HG02610 (cell line): ENCODE data around the gene AKT1S1.
"Not testable (repeated sequence)": the region's sequence is repeated elsewhere in the genome, so short reads cannot be mapped to it uniquely, and the experiment has no call there.

Source experiments
- ATAC-seq: cut with Tn5 transposase; IDR thresholded peaks from one replicate; pipeline ENCODE4 v1.9.1; 2021; ENCODE audit warnings: mild to moderate bottlenecking, moderate library complexity; ENCODE audit not compliant: unreplicated experiment

Gene AKT1S1

GRCh38 chr19:49877020-49877878 lies at the start of gene AKT1S1, which contains the start of gene TBC1D17:
Gene AKT1S1 (minus strand): TSS chr19:49877355. CDS start chr19:49873295, 4,060 bp downstream.
Gene TBC1D17 (plus strand): TSS chr19:49877702. CDS start chr19:49877724, 22 bp downstream.
- ATAC-seq: peak; percentile 48

GRCh38 chr19:49926515-49926914 lies 49.4 kb upstream of the AKT1S1 start:
- ATAC-seq: no peak

DNA sequence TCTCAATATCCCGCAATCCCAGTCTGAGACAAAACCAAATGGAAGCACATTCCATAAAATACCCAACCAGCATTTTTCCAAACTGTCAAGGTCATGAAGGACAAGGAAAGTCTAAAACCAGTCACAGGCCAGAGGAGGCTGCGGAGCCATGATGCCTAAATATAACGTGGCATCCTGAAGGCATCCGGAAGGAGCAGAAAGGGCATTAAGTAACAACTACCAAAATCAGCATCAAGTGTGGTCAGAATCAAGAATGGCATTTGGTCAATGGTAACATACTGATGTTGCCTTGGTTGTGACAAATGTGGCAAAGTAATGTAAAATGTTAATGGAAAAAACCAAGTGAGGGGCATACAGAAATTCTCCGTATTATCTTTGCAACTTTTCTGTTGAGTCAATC lies 48.3 kb upstream of the AKT1S1 start:
- ATAC-seq: no peak

DNA sequence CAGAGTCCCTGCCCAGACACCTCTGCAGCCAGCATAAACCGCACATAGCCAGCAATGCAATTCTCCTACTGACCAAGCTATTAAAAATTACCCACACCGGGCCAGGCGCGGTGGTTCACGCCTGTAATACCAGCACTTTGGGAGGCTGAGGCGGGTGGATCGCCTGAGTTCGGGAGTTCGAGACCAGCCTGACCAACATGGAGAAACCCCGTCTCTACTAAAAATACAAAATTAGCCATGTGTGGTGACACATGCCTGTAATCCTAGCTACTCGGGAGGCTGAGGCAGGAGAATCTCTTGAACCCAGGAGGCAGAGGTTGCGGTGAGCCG lies 47.7 kb upstream of the AKT1S1 start:
- not testable (repeated sequence) for ATAC-seq

GRCh38 chr19:49924004-49924880 lies 47.1 kb upstream of the AKT1S1 start:
- ATAC-seq: no peak

DNA sequence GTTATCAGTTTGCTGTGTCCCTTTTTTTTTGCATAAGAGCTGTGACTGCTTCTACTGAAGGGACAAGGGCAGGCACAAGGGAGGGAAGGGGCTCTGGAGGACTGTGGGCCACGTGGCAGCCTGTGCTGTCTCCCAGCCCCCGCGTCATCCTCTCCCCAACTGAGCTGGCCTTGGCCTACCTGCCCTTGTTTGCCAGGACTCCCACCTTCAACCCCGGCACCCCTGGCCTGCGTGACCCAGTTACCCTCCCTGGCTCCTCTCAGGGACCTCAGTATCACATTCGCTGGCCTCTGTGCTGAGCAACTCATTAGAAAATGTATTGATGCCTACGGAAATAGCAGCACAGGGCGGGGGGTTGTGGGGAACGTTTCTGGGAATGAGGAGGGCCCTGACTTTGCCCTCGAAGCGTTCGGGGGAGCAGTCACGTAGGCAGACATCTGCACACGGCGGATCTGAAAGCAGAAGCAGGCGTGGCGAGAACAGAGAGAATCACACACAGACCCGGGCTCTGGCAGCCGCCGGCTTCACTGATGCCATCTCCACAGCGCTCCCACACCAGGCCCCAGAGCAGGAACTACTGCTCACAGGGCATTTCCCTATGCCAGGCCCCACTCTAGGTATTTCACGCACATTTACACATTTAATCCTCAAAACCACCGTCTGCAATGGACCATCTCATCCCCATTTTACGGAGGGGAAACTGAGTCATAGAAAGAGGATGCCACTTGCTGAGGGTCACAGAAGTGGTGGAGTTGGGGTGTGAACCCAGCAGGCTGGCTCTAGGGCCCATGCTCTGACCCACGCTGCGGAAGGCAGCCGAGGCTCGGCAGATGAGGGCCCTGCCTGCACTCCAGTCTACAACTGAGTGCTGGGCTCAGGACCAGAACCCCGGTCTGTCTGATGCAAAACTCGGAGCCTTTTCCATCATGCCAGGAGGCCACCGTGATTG lies 46.2 kb upstream of the AKT1S1 start:
- ATAC-seq: no peak

- no peak for ATAC-seq
Observed at GRCh38 chr19:49921871-49922795, 45.0 kb upstream of the AKT1S1 start.

- no peak for ATAC-seq
Observed at GRCh38 chr19:49920624-49921363, 43.6 kb upstream of the AKT1S1 start.

DNA sequence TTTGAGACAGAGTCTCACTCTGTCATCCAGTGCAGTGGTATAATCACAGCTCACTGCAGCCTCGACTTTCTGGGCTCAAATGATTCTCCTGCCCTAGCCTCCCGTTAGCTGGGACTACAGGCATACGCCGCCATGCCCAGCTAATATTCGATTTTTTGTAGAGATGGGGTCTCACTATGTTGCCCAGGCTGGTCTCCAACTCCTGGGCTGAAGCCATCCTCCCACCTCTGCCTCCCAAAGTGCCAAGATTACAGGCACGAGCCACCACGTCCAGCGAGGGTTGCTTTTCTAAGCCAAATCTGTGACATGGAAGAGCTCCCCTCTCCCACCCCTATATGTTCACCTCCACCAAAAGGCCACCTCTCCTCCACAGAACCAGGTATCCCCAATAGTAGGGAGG lies 40.9 kb upstream of the AKT1S1 start:
- no peak for ATAC-seq

GRCh38 chr19:49916839-49917733 lies 39.9 kb upstream of the AKT1S1 start:
- ATAC-seq: no peak

DNA sequence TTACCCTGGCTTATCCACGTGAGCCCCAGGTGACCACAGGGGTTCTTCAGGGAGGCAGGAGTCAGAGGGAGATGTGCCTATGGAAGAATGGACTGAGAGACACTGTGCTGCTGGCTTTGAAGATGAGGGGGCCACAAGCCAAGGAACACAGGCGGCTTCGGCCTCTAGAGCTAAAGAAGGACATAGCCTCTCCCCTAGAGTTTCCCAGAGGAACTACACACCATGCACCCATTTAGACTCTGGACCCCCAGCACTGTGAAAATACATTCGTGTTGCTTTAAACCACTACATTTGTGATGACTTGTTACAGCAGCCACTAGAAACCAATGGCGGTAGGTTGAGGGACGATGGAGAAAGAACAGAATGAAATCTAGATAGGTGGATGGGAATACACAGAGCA lies 38.1 kb upstream of the AKT1S1 start:
- no peak for ATAC-seq

- ATAC-seq: no peak
Observed at GRCh38 chr19:49913720-49914119, 36.6 kb upstream of the AKT1S1 start.

GRCh38 chr19:49912965-49913685 lies 36.0 kb upstream of the AKT1S1 start:
- ATAC-seq: no peak

- ATAC-seq: peak; percentile 40
Observed at GRCh38 chr19:49911381-49912145, 34.4 kb upstream of the AKT1S1 start.

DNA sequence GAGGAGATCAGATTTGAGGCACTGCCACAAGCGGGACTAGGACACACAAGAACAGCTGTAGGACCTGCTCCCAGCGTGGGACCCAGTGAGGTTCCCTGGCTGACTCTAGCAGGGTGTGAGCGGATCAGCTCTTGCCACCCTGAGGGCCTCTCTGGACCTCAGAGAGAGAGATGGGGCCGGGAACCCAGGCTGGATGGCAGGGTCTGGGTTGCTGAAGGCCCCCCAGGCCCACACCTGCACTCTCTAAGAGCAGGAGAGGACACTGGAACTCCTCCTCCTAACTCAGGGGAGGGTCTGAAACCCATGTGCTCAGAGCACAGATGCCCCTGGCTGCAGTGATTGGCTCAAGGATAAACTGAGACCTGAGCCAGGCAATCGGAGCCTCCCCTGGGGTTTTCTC lies 33.0 kb upstream of the AKT1S1 start:
- ATAC-seq: no peak
